Measurements from ENCODE around the gene CRYGD.
A peak's percentile ranks its signal among the peaks of the same experiment; 100 is the strongest.

The CRYGD gene

GRCh38 chr2:208083807-208084206 is 40.5 kb downstream of the CRYGD start:
- no peak for DNase-seq (ENCODE audit: low spot score)

- DNase-seq (ENCODE audit: low spot score), result peak; percentile 26
Observed at GRCh38 chr2:208077276-208077675, 47.0 kb downstream of the CRYGD start.

DNA sequence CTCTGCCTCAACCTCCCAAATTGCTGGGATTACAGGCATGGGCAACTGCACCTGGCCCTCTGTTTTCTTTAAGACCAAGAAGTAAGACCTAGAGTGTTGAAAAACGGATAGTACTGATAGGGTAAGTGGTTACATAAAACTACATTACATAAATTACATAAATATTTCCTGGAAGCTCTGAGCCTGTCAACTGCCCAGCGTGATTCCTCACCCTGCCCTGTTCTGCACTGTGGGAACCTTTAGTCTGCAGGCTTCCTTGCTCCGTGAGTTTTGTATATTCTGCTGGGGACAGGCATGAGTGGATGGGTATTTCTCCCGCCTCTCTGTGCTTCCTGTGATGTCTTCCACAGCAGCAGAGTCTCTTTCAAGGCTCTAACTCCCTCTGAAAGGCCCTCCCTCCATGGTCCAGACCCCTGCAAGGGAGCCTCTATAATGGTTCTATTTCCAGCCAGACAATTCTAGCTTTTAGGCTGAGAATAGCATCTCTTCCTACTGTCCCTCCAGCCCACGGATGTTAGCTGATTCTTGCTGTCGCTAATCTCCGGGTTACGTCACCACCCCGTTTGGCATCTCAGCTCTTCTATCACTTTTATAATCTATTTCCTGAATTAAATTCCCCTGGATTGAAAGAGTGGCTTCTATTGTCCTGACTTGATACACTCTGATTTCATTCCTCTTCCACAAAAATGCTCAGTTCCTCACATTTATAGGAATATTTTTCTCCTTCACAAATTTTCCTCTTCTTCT is 49.5 kb downstream of the CRYGD start:
- no peak for DNase-seq (ENCODE audit: low spot score)

DNA sequence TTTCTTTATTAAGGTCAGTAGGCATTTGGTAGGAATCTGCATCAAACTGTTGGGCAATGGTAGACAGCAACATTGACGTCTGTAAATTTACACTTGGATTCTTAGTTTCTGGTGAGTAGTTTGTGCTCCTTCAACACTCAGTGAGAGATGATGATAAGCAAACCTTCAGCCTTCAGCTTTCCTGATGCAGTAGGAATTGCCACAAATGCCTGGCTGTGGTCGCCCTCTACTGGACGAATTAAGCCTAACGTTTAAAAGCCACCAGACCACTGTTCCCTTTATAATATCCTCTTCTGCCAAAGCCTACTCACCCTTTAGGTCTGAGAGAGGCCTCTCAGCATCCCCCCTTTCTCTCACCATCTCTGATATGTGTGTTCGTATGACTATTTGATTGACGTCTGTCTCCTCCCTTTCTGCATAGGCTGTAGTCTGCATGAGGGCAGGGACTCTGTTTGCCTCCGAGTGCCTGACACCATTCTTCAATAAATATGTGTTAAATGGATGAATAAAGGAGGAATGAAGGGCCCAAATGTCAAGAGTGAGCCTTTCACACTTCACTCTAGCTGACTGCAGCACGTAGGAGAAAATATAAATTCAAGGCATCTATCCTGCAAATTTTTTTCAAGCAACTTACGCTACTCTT is 52.0 kb downstream of the CRYGD start:
- peak; percentile 54 for DNase-seq (ENCODE audit: low spot score)

Data from hepatic stellate cell (primary cell).